ENCODE measurements around the gene AHDC1.
"Not testable (repeated sequence)": the region's sequence is repeated elsewhere in the genome, so short reads cannot be mapped to it uniquely, and the experiment has no call there.

AHDC1 gene

DNA sequence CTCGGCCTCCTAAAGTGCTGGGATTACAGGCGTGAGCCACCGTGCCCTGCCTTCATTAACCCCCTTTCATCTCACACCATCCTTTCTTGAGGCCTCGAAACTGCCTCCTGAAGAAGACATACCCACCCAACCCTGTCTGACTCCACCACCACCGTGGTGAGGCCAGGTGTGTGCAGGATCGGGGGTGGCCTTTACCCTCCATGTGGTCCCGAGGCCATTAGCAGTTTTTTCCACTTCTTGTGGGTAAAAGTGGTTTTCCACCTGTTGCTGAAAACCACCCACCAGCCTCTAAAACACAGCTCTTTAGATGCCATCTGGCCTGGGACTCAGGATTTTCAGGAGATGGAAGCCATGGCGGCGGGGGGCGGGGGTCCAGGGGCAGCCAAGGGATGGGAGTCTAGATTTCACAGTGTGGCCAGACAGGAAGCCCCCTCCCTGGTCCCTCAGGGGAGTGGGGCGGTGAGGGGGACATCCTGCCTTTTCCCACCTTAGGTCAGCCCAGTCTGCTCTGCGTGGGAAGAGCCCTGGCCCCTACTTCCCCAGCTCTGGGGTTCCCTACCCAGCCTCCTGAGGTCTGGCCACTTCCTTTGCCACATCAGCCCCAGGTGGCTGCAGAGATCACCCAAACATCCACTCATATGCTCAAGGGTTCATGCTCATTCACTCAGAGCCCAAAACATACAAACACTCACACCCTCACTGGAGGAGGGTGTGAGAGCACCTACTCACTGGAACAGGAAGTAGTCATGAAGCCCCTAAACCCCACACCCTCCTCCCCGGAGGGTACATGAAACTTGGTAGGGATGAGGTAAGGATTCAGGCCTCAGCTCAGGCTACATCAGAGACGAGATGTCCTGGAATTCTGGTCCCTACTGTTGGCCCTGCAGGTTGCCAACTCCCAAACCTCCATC lies 28.7 kb upstream of the AHDC1 start:
- no peak for FAIRE-seq

DNA sequence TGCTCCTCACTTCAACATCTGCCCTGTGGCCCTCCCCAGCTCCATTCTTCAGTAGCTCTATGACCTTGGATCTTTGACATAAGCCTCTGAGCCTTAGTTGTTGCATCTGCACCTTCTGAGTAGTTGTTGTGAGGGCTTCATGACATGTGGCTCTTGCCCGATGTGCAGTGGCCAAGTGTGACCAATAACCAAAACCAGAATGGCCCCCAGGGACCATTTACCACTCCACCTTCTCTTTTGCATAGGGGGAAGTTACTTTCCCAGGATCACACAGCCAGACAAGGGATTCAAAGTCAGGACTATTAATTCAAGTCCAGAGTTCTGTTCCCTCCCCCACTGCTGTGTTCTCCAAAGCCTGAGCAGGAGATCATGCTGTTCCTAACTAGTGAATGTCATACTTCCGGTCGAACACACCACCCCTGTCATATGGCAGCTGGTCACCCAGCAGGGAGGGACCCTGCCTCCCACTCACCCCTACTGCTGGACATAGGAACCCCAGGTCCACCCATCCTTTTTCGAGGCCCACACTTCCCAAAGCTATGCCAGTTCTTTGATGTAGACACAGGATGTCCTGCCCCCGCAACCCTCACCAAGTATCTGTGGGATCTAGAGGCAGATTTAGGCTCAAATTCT lies 27.0 kb upstream of the AHDC1 start:
- no peak for FAIRE-seq

DNA sequence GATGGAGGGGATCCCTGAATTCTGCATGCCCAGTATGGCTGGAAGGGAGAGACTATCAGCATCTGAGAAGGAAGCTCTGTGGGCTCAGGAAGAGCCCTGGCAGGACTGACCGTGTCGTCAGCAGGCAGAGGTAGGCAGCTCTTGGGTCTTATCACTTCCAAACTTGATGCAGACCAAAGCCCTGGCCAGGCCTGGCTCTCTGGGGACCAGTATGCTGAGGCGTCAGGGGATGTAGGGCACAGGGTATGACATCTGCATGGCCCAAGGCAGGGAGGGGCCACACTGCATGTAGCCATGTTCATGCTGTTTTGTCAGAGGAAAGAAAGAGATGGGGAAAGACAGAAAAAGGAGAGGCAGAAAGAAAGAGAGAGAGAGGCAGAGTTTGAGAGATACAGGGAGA lies 24.8 kb upstream of the AHDC1 start:
- FAIRE-seq, result no peak

DNA sequence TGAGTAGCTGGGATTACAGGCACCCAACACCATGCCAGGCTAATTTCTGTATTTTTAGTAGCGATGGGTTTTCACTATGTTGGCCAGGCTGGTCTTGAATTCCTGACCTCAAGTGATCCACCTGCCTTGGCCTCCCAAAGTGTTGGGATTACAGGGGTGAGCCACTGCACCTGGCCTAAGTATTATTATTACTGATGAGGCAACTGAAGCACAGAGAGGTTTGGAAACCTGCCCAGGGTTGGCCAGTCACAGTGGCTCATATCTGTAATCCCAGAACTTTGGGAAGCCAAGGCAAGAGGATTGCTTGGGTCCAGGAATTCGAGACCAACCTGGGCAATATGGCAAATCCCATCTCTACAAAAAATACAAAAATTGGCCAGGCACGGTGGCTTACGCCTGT lies 23.8 kb upstream of the AHDC1 start:
- not testable (repeated sequence) for FAIRE-seq

DNA sequence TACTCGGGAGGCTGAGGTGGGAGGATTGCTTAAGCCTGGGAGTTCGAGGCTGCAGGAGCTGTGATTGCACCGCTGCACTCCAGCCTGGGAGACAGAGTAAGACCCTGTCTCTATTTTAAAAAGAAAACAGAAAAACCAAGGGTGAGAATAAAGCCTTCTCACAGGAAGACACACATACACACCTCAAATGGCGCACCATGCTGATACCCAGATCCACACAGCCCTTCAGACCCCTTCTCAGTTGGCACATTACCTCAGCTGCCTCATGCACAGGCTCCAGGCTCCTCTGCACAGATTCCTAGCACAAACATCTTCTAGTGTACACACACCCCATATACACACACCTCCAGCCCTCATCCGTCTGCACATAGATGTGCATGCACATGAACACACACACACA lies 23.1 kb upstream of the AHDC1 start:
- FAIRE-seq, result no peak

DNA sequence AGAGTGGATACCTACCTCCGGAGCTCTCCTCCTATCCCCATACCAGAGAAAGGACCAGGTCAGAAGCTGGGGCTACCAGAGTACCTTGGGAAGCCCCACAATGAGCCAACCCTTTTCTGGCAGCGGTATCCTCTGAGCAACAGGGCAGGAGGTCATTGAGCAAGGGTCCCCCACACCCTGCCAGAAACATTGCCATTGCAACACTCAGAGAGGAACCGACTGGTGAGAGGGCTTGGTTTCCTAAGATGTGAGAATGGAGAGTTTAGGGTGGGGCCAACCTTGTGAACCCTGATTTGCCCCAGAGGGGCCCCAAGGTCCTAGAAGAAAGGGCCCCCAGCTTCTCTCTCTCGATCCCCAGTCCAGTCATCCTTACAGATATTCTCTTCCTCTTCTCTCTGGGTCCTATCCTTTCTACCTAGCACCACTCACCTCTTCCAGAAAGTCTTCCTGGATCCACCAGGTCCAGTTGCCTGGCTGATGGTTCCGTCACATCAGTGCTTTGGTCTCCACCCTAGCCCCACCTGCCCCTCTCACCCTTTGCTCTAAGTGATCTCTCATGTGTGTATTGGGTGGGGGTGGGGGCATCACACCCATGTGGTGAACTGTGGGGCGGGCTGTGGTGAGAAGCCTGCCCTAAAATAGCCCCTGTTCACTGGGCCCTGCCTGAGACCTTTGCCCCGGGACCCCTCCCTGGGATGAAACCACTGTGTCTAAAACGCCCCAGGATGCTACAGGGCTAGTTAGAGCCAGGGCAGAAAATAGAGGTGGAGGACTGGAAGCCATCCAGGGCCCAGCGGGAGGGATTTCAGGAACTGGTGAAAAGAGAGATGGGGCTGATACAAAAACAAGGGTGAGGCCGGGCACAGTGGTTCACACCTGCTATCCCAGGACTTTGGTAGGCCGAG lies 22.3 kb upstream of the AHDC1 start:
- FAIRE-seq, result no peak

DNA sequence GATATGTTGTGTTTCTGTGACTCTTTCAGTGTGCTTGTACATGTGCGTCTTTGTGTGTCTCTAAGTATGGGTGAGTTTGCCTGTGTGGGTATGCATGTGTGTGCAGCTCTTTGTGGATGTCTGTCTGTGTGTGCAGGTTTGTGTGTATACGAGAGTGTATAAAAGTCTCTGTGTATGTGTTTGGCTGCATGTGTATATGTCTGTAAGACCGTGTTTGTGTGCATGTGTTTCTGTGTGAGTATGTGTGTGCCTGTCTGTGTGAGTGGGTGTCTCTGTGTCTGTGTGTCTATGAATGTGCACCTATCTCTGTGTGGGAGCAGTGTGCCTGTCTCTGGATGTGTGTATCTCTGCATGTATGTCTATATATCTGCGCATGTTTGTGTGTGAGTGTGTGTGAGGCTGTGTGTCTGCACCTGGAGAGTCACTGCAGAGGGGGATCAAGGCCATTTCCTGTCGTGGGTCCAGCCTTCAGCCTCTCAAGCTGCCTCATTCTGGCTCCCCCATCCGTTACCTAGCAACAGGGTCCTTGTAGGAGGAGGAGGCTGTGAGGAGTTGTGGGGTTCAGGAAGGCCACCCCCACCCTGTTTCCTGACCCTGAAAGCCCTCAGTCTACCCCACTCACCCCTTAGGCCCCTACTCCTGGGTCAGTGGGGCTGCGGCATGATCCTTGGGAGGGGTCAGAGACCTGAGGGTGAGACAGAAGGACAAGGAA lies 20.7 kb upstream of the AHDC1 start:
- no peak for FAIRE-seq

DNA sequence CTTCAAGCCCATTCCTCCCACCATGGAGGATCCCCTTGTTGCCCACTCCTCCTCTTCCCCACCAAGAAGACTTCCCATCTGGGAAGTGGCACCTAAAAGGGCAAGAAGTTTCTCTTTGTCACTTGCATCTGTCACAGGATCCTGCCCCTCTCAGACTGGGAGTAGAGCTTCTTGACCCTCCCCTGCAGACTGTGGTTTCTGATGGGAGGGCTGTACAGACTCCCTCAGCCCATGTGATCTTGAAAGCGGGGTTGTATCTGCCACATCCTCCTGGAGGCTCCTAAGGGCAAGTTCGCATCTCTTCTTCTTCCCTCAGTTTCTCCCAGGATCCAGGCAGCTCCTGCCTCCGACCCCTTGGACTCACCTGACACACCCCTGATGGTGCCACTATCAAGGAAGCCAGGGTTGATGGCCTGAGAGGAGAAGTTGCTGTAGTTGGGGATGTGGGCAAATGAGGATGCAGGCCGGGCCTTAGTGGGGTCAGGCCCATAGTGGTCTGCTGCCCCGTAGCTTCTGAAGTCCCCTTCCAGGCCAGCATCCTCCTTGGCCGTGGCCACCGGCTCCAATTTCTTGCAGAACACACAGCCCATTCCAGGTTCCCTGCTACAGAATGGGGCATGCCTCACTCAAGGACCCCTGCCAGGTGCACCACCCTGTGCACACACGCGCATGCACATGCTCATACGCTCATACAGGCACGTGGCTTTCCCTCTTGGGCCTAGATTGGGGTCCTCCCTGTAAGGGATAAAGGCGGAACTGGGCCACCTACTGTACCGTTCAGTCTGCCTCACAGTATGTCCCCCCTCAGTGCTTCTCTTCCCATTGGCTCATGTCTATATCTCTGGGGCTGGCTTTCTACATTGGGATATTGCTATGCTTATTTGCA lies 19.6 kb upstream of the AHDC1 start:
- FAIRE-seq, result no peak

DNA sequence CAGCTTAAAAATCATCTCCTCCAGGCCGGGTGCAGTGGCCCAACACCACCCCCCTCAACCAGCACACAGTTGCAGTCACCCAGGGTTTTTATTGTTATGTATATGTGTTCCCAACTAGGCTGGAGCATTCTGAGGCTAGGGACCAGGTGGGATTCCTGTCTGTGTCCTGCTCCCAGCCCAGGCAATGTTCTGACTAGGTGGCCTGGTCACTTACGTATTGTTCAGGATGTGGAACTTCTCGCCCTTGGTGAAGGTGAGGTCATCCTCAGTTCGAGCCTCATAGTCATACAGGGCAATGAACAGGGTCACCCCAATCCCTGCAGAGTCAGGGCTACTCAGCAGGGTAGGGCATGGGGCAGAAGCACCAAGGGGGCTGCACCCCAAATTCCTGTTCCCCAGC lies 18.9 kb upstream of the AHDC1 start:
- no peak for FAIRE-seq

DNA sequence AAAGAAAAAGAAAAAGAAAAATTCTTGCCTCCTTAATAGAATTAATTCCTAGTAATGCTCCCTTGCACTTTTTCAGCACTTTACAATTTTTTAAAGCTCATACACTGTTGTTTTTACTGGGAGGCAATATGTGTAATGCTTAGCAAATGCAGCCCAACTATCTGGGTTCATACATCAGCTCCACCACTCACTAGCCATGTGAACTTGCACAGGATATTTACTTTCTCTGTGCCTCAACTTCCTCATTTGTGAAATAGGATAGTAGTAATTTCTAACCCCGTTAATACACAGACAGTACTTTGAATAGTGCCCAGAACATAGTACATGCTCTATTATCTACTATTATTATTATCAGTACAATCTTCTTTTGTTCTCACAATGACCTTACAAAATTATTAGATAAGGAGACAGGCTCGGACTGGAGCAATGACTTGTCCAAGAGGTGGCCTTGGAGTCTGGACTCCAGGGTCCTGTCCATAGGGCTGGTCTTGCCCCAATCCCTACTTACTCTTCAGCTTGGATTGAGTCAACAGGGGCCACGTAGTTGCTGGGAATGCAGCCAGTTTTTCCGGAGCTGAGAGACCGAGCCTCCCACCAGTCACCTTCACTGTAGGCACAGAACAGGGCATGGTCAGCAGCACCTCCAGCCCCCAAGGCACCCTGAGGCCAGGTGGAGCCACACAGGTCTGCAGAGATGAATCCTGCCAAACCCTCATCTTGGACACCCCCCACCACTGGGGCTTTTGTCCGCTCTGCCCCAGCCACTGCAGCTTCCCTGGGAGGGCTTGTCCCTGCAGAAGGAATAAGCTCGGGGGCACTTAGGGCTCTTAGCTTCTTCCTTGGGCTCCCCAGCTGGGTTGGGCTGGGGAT lies 17.3 kb upstream of the AHDC1 start:
- FAIRE-seq, result no peak

DNA sequence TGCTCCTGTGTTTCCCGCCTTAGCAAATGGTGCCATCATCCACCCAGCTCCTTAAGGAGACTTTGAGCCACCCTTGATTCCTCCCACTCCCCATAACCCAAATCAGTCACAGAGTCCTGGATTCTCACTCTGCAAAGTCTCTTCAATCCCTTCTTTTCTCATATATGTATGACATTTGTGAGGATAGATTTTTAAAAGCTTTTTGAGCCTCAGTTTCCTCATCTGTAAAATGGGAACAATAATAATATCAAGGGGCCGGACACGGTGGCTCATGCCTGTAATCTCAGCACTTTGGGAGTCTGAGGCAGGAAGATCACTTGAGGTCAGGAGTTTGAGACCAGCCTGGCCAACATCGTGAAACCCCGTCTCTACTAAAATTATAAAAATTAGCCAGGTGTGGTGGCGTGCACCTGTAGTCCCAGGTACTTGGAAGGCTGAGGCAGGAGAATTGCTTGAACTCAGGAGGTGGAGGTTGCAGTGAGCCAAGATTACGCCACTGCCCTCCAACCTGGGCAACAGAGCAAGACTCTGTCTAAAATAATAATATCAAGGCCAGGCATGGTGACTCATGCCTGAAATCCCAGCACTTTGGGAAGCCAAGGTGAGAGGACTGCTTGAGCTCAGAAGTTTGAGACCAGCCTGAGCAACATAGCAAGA lies 16.0 kb upstream of the AHDC1 start:
- FAIRE-seq, result not testable (repeated sequence)

DNA sequence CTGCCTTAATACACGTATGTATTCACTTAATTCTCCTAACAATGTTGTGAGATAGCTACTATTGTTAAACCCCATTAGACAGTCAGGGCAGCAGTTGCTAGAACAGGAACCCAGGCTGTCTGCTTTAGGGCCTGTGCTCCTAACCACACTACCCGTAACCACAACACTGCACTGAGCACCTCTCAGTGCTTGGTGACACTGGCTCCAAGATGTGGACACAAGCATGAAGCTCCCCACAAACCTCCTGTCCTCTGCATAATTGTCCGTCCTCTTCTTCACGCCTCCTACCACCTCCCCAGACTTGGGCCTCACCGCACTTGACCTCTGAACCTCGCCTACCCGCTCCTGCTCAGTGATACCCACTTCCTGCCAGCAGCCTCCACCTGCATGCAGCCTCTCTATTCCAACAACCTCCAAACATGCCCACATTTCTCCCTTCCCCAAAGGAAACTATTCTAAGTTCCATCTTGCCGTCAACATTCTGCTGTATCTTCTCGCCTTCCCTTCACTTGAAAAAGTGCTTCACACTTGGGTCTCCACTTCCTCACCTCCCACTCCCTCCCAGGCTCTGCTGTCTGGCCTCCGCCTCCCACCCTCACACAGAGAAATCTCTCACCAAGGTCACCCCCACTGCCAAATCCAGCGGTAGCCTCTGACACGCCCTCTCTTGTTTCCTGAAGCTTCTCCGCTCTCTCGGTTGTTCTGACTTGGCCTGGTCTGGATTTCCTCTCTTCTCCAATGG lies 14.6 kb upstream of the AHDC1 start:
- no peak for FAIRE-seq

DNA sequence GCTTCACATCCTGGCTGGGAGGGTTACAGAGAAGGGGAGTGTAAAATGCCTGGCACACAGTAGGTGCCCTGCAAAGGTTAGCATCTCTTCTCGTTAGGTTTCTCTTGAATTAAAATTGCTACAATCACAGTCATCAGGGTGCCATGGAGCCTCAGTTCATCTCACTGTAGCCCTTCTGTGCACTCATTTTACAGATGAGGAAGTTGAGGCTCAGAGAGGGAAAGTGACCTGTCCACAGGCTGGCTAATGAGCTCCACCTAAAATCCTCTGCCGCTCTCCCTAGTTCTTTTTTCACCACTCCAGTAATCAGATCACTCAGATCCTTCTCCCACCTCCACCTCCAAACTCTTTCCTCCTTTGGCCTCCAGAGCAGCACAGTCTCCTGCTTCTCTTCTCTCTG lies 13.5 kb upstream of the AHDC1 start:
- FAIRE-seq, result no peak

DNA sequence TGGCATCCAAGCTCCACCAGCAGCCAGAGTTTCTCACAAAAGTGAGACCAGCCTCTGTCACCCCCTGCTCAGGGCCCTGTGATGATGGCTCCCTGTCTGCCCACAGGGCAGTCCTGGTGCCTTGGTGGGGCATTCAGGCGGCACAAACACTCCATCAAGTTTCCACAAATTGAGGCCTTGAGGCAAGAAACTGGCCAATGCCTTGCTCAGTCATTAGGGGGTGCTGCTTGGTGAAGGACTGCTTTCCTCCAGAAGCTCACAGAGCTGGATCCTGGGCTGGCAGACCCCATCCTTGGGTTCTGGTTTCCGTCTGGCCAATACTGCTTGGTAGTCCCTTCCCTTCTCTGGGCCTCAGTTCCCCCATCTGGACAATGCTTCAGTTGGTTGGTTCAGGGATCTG lies 12.5 kb upstream of the AHDC1 start:
- no peak for FAIRE-seq

DNA sequence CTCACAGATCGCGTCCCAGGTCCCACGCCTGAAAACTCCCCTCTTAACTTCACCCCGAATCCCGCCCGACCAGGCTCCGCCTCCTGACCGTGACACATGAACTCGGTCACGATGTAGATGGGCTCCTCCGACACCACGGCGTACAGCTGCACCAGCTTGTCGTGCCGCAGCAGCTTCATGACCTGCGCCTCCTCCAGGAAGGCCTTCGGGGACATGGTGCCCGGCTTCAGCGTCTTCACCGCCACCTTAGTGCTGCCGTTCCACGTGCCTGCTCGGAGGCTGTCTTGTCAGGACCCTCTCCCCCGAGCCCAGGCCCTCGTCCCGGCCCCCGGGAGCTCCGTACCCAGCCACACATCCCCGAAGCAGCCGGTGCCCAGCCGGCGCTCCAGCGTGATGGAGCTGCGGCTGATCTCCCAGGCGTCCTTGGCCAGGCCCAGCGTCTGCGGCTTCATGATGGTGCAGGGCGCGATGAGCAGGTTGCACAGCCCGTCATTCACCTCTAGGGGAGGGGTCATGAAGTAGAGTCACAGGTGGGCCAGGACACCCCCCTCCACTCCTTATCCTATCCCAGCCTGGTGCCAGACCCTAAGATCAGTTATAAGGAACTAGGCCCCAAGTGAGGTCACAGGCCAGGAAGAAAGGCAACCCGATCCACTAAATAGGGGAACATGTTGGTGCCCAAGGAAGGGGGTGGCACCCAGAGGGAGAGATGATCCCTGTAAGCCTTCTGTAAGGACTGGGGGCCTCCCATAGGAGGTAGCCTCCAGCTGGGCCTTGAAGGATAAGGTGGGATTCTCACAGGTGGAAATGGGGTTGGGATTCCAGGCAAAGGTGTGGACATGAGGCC lies 11.6 kb upstream of the AHDC1 start:
- no peak for FAIRE-seq

DNA sequence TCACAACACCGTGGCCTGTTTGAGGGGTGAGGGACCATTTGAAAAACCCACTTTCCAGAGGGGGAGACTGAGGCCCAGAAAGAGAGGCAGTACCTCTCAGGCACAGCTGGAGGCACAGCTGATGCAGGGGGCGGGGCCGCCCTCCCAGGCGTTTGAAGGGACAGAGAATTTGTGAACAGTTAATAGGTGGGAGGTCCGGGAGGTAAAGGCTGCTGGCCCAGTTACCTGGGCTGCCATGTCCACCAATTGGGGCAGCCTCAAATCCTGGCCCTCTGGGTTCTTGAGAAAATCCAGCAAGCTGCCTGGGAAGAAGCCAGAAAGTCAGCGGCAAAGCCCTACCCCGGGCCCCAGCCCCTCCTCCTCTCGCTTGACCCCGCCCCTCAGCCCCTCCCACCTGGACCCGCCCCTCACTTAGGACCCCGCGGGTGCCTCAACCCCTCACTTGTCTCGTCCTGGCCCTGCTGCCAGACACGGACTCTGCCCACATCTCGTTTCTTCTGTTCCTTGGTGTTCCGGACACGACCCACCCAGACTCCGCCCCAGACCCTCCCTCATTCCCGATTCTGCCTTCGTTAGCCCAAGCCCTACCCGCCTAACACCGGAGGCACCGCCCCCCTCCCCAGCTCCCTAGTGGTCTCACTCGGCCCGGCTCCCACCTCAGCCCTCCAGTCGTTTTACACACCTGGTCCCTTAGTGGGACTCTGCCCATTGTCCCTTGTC lies 10.8 kb upstream of the AHDC1 start:
- FAIRE-seq, result no peak

DNA sequence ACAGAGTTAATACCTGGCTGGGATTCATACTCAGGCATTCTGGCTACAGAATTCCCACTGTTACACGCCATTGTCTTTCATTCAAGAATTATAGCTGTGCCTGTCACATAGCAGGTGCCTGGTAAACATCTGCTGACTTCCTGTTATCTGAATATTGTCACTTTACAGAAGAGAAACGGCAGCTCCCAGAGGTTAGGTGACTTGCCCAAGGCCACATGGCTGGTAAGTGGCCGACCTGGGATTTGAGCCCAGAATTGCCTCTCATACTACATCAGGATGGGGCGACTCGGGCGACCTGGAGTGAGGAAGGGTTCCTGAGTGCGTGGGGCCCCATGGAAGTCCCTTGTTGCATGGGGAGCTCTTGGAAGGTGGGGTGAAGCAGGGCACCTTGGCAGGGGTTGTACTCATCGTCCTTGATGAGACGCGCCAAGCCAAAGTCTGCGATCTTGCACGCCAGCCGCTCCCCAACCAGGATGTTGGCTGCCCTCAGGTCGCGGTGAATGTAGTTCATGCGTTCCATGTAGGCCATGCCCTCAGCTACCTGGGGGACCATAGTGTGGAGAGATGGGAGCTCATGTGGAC lies 10.2 kb upstream of the AHDC1 start:
- no peak for FAIRE-seq
